ENCODE data around the gene STAG1.
A peak's percentile ranks its signal among the peaks of the same experiment; 100 is the strongest.

Gene STAG1

GRCh38 chr3:136437043-136437442 is 315.1 kb downstream of the STAG1 start:
- DNase-seq (ENCODE audit: insufficient read length, low spot score) = no peak
- peak; percentile 51 for FAIRE-seq
- TF ChIP-seq, protein P1, sequence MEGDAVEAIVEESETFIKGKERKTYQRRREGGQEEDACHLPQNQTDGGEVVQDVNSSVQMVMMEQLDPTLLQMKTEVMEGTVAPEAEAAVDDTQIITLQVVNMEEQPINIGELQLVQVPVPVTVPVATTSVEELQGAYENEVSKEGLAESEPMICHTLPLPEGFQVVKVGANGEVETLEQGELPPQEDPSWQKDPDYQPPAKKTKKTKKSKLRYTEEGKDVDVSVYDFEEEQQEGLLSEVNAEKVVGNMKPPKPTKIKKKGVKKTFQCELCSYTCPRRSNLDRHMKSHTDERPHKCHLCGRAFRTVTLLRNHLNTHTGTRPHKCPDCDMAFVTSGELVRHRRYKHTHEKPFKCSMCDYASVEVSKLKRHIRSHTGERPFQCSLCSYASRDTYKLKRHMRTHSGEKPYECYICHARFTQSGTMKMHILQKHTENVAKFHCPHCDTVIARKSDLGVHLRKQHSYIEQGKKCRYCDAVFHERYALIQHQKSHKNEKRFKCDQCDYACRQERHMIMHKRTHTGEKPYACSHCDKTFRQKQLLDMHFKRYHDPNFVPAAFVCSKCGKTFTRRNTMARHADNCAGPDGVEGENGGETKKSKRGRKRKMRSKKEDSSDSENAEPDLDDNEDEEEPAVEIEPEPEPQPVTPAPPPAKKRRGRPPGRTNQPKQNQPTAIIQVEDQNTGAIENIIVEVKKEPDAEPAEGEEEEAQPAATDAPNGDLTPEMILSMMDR (IDR thresholded peaks at IDR 0.05; ENCODE audit: insufficient read depth, missing control alignments) = no peak

- FAIRE-seq = no peak
- TF ChIP-seq, protein P1 (IDR thresholded peaks at IDR 0.05; ENCODE audit: insufficient read depth, missing control alignments) = no peak
- DNase-seq (ENCODE audit: insufficient read length, low spot score) = no peak
These were observed 317.7 kb downstream of the STAG1 start for GRCh38 chr3:136434429-136434828.

DNA sequence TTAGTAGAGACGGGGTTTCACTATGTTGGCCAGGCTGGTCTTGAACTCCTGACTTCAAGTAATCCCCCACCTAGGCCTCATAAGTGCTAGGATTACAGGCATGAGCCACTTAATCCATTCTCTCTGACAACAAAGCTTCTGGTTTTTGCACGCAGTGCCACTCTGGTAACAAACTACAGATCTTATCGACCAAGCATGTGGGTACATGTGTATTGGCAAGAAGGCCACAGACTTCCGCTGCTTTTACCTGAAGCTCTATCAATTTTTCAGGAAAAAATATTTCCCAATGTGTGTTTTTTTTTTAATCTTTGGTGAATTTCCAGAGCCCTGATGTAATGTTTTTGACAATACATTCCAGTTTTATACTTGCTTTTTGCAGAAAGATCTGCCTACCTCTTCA is 319.5 kb downstream of the STAG1 start:
- FAIRE-seq (no peak), DNase-seq (ENCODE audit: insufficient read length, low spot score) (no peak)
- TF ChIP-seq, protein P1 (IDR thresholded peaks at IDR 0.05; ENCODE audit: insufficient read depth, missing control alignments) = no peak

GRCh38 chr3:136428167-136428566 is 324.0 kb downstream of the STAG1 start:
- no peak for DNase-seq (ENCODE audit: insufficient read length, low spot score)
- TF ChIP-seq, protein P1 (IDR thresholded peaks at IDR 0.05; ENCODE audit: insufficient read depth, missing control alignments) = no peak
- FAIRE-seq = no peak

DNA sequence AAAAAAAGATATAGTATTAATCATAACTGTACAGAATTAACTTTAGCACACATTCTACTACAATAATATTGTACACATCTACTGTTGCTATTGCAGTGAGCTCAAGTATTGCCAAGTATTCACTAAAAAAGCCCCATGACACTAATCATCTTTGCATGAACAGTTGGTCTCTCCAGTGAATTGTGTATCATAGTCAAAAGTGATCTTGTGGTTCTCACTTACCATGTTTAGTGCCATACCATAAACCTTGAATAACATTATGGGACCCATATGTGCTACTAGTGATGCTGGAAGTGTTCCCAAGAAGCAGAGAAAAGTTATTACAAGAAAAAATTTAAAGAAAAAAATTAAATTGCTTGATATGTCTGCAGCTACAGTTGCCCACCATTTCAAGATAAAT is 324.9 kb downstream of the STAG1 start:
- TF ChIP-seq, protein P1 (IDR thresholded peaks at IDR 0.05; ENCODE audit: insufficient read depth, missing control alignments) = no peak
- DNase-seq (ENCODE audit: insufficient read length, low spot score) = no peak
- FAIRE-seq = no peak

DNA sequence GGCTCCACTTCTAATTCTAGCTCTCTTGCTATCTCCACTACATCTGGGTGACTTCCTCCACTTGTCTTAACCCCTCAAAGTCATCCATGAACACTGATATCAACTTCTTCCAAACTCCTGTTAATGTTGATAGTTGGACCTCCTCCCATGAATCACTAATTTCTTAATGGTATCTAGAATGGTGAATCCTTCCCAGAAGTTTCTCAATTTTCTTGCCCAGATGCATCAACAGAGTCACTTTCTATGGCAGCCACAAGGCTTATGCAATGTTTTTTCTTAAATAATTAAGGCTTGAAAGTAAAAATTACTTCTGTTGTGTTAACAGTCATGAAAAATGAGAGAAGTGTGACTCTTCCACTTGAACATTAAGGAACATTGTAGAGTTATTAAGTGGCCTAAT is 337.7 kb downstream of the STAG1 start:
- TF ChIP-seq, protein P1 (IDR thresholded peaks at IDR 0.05; ENCODE audit: insufficient read depth, missing control alignments) = no peak
- FAIRE-seq (no peak), DNase-seq (ENCODE audit: insufficient read length, low spot score) (no peak)

- DNase-seq (ENCODE audit: insufficient read length, low spot score) = no peak
- FAIRE-seq = no peak
- TF ChIP-seq, protein P1 (IDR thresholded peaks at IDR 0.05; ENCODE audit: insufficient read depth, missing control alignments) = no peak
These were observed 339.9 kb downstream of the STAG1 start for GRCh38 chr3:136412307-136412706.

Measured in D721Med (cell line).